ENCODE measurements around the gene SP2.

GRCh38 chr17:47872651-47873161 is 23.3 kb upstream of the SP2 start:
- TF ChIP-seq, protein P1, sequence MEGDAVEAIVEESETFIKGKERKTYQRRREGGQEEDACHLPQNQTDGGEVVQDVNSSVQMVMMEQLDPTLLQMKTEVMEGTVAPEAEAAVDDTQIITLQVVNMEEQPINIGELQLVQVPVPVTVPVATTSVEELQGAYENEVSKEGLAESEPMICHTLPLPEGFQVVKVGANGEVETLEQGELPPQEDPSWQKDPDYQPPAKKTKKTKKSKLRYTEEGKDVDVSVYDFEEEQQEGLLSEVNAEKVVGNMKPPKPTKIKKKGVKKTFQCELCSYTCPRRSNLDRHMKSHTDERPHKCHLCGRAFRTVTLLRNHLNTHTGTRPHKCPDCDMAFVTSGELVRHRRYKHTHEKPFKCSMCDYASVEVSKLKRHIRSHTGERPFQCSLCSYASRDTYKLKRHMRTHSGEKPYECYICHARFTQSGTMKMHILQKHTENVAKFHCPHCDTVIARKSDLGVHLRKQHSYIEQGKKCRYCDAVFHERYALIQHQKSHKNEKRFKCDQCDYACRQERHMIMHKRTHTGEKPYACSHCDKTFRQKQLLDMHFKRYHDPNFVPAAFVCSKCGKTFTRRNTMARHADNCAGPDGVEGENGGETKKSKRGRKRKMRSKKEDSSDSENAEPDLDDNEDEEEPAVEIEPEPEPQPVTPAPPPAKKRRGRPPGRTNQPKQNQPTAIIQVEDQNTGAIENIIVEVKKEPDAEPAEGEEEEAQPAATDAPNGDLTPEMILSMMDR (IDR thresholded peaks at IDR 0.05): no peak
- TF ChIP-seq POLR2A (IDR thresholded peaks at IDR 0.05): no peak

Measured in esophagus squamous epithelium (tissue), 4 donors.